HG03103 (cell line): ENCODE measurements around the gene AHNAK2.
"Not testable (repeated sequence)": the region's sequence is repeated elsewhere in the genome, so short reads cannot be mapped to it uniquely, and the experiment has no call there.

Experiments
- ATAC-seq: cut with Tn5 transposase; IDR thresholded peaks from one replicate; pipeline ENCODE4 v1.9.1; 2021; ENCODE audit warnings: low read depth; ENCODE audit not compliant: unreplicated experiment

Gene AHNAK2

GRCh38 chr14:104904650-104905578 is 73.3 kb downstream of the AHNAK2 start:
- not testable (repeated sequence) for ATAC-seq

GRCh38 chr14:104903990-104904389 is 74.2 kb downstream of the AHNAK2 start:
- no peak for ATAC-seq

GRCh38 chr14:104900639-104901512 is 77.3 kb downstream of the AHNAK2 start:
- no peak for ATAC-seq

- no peak for ATAC-seq
Measured at GRCh38 chr14:104899781-104900180, 78.4 kb downstream of the AHNAK2 start.

GRCh38 chr14:104898870-104899510 is 79.2 kb downstream of the AHNAK2 start:
- no peak for ATAC-seq

- no peak for ATAC-seq
Measured at GRCh38 chr14:104898195-104898558, 80.0 kb downstream of the AHNAK2 start.

- no peak for ATAC-seq
Measured at GRCh38 chr14:104897330-104898194, 80.6 kb downstream of the AHNAK2 start.

GRCh38 chr14:104895786-104896661 is 82.2 kb downstream of the AHNAK2 start:
- ATAC-seq = no peak

- ATAC-seq = no peak
Measured at GRCh38 chr14:104895207-104895785, 82.9 kb downstream of the AHNAK2 start.

GRCh38 chr14:104894331-104895206 is 83.6 kb downstream of the AHNAK2 start:
- ATAC-seq = no peak

GRCh38 chr14:104893435-104894207 is 84.6 kb downstream of the AHNAK2 start:
- no peak for ATAC-seq

- no peak for ATAC-seq
Measured at GRCh38 chr14:104892531-104893434, 85.4 kb downstream of the AHNAK2 start.

GRCh38 chr14:104891664-104892530 is 86.3 kb downstream of the AHNAK2 start:
- no peak for ATAC-seq

GRCh38 chr14:104891121-104891551 is 87.0 kb downstream of the AHNAK2 start:
- no peak for ATAC-seq

- ATAC-seq = not testable (repeated sequence)
Measured at GRCh38 chr14:104890292-104890691, 87.9 kb downstream of the AHNAK2 start.
